GM12891 (cell line): Measurements from ENCODE around the gene SP100.
"Not testable (repeated sequence)": the region's sequence is repeated elsewhere in the genome, so short reads cannot be mapped to it uniquely, and the experiment has no call there.

Source experiments
- DNase-seq: peaks from one replicate; pipeline ENCODE4 v3.0.0; 2011; ENCODE audit warnings: low spot score; ENCODE audit not compliant: insufficient read length
- FAIRE-seq: peaks from 2 replicates; lab custom pipeline; 2011; peaks lifted over from hg19 to GRCh38; lab: Jason Lieb, UNC
- PAX5 ChIP-seq: IDR thresholded peaks from 2 replicates; pipeline ENCODE4 v1.6.1; 2011; ENCODE audit warnings: low read length, moderate library complexity, mild to moderate bottlenecking; ENCODE audit not compliant: insufficient read depth, severe bottlenecking
- POLR2A ChIP-seq: IDR thresholded peaks from 2 replicates; pipeline ENCODE4 v1.6.1; 2011; ENCODE audit warnings: low read depth, low read length, control low read depth
- POLR2AphosphoS5 ChIP-seq: IDR thresholded peaks from 2 replicates; pipeline ENCODE4 v1.6.1; 2011; ENCODE audit warnings: low read depth, low read length, control low read depth
- POU2F2 ChIP-seq: IDR thresholded peaks from 2 replicates; pipeline ENCODE4 v1.6.1; 2011; ENCODE audit warnings: low read depth, mild to moderate bottlenecking, control low read depth, low read length, moderate library complexity
- SPI1 ChIP-seq: IDR thresholded peaks from 2 replicates; pipeline ENCODE4 v1.6.1; 2011; ENCODE audit warnings: low read depth, low read length, control low read depth
- TAF1 ChIP-seq: IDR thresholded peaks from 2 replicates; pipeline ENCODE4 v1.6.1; 2011; ENCODE audit warnings: low read depth, low read length, control low read depth

SP100 gene

GRCh38 chr2:230435431-230435830 is 19.4 kb downstream of the SP100 start:
- DNase-seq: no peak
- FAIRE-seq: no peak
- TF ChIP-seq SPI1: no peak
- TF ChIP-seq TAF1: no peak
- TF ChIP-seq POLR2A: no peak
- no peak for TF ChIP-seq POU2F2

- not testable (repeated sequence) for FAIRE-seq, DNase-seq
Measured at GRCh38 chr2:230439121-230439520, 23.1 kb downstream of the SP100 start.

- peak; percentile 85 for FAIRE-seq
- peak; percentile 92 for TF ChIP-seq SPI1
- no peak for TF ChIP-seq POU2F2
- no peak for TF ChIP-seq TAF1
- no peak for TF ChIP-seq POLR2AphosphoS5
- DNase-seq: no peak
Measured at GRCh38 chr2:230439590-230439989, 23.6 kb downstream of the SP100 start.

- DNase-seq (no peak), FAIRE-seq (peak; percentile 89)
- TF ChIP-seq POLR2AphosphoS5 (peak; percentile 66; the same call in 1 of the 2 replicates), POU2F2 (no peak), POLR2A (no peak), TAF1 (no peak), SPI1 (no peak)
Measured at GRCh38 chr2:230441227-230441897, 25.4 kb downstream of the SP100 start.

GRCh38 chr2:230443541-230443940 is 27.5 kb downstream of the SP100 start:
- TF ChIP-seq POLR2AphosphoS5 (no peak), PAX5 (no peak), POU2F2 (no peak), TAF1 (no peak), SPI1 (no peak), POLR2A (no peak)
- DNase-seq (no peak), FAIRE-seq (peak; percentile 33)

GRCh38 chr2:230444832-230445231 is 28.8 kb downstream of the SP100 start:
- FAIRE-seq (no peak), DNase-seq (no peak)
- TF ChIP-seq SPI1: peak; percentile 49
- no peak for TF ChIP-seq PAX5
- no peak for TF ChIP-seq TAF1
- no peak for TF ChIP-seq POLR2AphosphoS5
- no peak for TF ChIP-seq POLR2A

- peak; percentile 73 for FAIRE-seq
- no peak for DNase-seq
- no peak for TF ChIP-seq TAF1
- TF ChIP-seq POLR2AphosphoS5: no peak; the same call in 1 of the 2 replicates
- no peak for TF ChIP-seq POU2F2
- no peak for TF ChIP-seq SPI1
- no peak for TF ChIP-seq PAX5
- no peak for TF ChIP-seq POLR2A
Measured at GRCh38 chr2:230447036-230447435, 31.0 kb downstream of the SP100 start.

- no peak for TF ChIP-seq TAF1
- TF ChIP-seq POLR2A: no peak
- no peak for TF ChIP-seq PAX5
- no peak for TF ChIP-seq POLR2AphosphoS5
- TF ChIP-seq SPI1: peak; percentile 97
- TF ChIP-seq POU2F2: peak; percentile 86; the same call in 1 of the 2 replicates
- peak; percentile 91 for FAIRE-seq
- no peak for DNase-seq
Measured at GRCh38 chr2:230447455-230448451, 31.8 kb downstream of the SP100 start.

- DNase-seq (no peak), FAIRE-seq (peak; percentile 87)
- TF ChIP-seq SPI1: no peak
- TF ChIP-seq TAF1: no peak
- no peak for TF ChIP-seq PAX5
- TF ChIP-seq POLR2A: 0 out of 2 replicates have a peak, but pooled peaks have one; percentile 10
- peak; percentile 58 for TF ChIP-seq POLR2AphosphoS5
- TF ChIP-seq POU2F2: no peak
Measured at GRCh38 chr2:230449901-230450467, 34.0 kb downstream of the SP100 start.

GRCh38 chr2:230453006-230453405 is 37.0 kb downstream of the SP100 start:
- DNase-seq: no peak
- FAIRE-seq: peak; percentile 72
- TF ChIP-seq POLR2A (no peak), PAX5 (no peak), SPI1 (no peak), TAF1 (no peak)
